ENCODE data around the gene CASS4.
"Not testable (repeated sequence)": the region's sequence is repeated elsewhere in the genome, so short reads cannot be mapped to it uniquely, and the experiment has no call there.

The CASS4 gene

GRCh38 chr20:56392881-56393482 lies 19.1 kb upstream of the CASS4 start:
- DNase-seq (ENCODE audit: low spot score), result peak; percentile 37

DNA sequence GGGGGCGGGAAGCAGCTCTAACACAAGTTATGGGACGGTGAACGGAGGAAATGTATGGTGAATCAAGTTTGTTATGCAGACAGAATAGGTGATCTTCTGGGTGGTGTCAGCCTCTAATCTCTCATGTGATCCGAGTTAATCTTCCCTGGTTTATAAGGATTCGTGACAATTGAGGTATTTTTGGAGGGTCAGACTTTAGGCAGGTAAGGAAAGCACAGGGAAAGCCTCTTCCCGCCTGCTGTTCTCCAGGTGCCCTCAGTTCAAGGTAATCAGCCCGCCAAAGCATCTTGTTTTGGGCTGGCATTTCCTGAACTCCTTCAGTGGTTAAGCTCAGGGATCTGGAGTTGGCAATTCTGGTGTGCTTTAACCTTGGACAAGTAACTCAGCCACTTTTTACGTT lies 18.4 kb upstream of the CASS4 start:
- no peak for DNase-seq (ENCODE audit: low spot score)

DNA sequence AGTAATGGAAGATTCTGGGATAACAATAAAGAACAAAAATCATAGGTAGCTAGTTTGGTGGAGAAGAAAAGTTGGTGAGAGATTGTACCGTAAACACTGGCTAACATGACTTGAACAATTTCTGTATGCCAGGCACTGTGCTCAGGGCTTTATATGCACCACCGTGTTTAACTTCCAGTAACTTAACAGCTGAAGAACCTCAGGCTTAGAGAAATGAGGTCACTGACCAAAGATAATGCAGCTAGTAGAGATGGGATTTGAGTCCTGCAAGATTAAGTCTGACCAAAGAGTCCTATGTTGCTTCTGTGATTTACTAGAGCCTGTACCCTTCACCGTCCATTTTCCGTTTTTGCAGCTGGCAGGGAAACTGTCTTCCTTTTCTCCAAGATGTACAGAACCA lies 16.9 kb upstream of the CASS4 start:
- no peak for DNase-seq (ENCODE audit: low spot score)

DNA sequence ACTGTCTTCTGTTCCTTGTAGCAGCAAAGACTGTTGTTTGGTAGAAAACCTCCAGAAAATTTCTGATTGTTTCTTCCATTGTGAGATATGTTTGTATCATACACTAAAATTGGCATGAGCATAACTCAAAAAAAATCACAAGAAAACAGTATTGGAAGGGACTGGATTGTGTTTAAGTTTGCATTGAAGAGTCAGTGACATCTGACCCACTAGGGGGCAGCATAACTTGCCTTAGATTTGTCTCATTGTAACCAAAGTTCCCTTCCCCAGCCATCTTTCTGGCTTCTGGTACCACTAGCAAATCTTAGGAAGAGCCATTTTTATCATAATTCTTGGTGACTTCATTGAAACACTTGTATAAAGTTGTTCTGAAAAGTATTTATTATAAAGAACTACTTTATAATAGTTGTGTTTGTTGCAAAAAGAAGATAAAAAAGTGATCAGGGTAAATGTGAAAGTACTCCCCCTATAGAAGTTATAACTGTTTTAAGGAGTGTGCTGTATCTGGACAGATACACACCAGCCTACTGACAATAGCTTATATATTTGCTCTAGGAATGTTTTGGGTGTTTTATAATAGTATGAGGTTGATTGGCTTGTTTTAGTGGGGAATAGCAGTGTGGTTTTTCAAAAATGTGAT lies 11.9 kb upstream of the CASS4 start:
- DNase-seq (ENCODE audit: low spot score), result peak; percentile 37

DNA sequence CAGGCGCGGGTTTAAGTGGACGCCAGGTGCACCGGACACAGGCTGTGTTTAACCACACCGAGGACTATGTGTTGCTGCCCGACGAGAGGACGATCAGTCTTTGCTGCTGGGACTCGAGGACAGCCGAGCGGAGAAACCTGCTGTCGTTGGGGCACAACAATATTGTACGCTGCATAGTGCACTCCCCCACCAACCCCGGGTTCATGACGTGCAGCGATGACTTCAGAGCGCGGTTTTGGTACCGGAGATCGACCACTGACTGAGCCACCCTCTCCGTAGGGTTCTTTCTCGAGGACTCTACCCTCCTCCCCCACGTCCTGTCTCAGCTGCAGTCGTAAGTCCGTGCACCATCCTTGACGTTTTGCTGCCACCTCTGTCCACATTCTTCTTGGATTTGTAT lies 8.6 kb upstream of the CASS4 start:
- DNase-seq (ENCODE audit: low spot score), result no peak

DNA sequence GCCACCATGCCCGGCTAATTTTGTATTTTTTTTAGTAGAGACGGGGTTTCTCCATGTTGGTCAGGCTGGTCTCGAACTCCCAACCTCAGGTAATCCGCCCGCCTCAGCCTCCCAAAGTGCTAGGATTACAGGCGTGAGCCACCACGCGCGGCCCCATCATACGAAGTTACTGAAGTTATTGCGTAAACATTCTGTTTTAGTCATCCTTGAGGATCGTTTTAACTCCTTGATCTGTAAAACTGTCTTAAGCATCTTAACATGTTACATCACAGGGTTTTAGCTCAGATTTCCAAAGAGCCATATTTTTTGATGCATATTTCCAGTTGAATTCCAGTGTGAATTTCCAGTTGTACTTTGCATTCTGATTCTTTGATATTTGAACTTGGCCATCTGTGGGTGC lies 6.7 kb upstream of the CASS4 start:
- DNase-seq (ENCODE audit: low spot score), result not testable (repeated sequence)

DNA sequence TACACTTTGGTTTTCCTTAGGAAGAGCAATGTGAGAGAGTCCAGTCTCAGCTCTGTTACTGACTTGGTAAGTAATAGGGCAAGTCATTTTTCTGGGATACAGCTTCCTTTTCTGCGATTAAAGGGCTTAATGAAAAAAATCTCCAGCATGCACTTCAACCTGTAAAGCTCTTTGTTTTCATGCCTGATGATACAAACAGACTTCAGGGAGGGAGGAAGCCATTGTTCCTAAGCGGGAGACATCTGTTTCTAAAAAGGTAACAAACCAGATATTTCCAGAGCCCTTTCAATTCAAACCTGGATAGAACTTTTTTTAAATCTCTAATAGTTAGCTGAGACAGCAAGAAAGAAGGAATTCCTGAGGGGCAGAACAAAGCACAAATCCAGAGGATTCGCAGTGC lies 5.2 kb upstream of the CASS4 start:
- no peak for DNase-seq (ENCODE audit: low spot score)

DNA sequence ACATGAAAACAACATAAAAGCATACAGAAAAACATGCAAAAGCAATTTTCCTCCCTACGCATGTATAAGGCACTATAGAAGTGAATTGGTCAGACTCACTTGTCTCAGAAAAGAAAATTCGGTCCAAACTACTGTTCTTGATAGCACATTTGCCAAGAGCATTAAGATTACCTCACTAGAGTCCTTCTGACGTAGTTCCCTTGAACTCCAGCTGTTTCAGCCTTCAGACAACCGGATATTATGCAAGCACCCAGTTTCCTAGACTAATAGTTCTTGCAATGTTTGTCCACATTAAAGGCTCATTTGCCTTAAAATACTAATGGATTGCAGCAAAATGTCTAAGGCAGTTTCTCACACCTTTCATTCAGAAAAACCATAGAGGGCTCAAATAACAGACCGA lies 2.5 kb upstream of the CASS4 start:
- DNase-seq (ENCODE audit: low spot score), result no peak

GRCh38 chr20:56409956-56410355 lies 2.1 kb upstream of the CASS4 start:
- no peak for DNase-seq (ENCODE audit: low spot score)

DNA sequence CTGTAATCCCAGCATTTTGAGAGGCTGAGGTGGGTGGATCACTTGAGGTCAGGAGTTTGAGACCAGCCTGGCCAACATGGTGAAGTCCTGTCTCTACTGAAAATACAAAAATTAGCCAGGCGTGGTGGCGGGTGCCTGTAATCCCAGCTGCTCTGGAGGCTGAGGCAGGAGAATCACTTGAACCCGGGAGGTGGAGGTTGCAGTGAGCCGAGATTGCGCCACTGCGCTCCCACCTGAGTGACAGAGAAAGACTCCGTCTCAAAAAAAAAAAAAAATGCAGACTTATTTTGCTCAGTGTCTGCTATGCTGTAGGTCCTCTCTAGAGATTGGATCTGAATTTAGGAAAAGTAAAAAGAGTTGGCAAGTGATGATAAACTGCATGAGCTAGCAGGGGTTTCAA lies 773 bp upstream of the CASS4 start:
- not testable (repeated sequence) for DNase-seq (ENCODE audit: low spot score)

- no peak for DNase-seq (ENCODE audit: low spot score)
Observed at GRCh38 chr20:56412473-56412790, 372 bp downstream of the CASS4 start.

DNA sequence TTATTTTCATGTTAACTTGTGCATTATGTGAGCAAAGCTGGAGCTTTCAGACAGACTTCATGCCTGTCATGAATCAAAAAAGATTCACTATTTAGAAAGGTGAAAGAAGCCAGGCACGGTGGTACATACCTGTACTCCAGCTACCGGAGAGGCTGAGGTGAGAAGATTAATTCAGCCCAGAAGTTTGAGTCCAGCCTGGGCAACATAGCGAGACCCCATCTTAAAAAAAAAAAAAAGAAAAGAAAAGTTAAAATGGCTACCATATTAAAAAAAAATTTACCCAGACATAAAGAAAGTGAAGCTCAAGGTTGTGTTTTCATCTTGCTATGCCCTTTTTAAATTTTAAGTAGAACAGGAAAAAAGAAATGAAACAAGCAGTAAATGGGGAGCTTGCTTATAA lies 889 bp downstream of the CASS4 start:
- DNase-seq (ENCODE audit: low spot score), result no peak

DNA sequence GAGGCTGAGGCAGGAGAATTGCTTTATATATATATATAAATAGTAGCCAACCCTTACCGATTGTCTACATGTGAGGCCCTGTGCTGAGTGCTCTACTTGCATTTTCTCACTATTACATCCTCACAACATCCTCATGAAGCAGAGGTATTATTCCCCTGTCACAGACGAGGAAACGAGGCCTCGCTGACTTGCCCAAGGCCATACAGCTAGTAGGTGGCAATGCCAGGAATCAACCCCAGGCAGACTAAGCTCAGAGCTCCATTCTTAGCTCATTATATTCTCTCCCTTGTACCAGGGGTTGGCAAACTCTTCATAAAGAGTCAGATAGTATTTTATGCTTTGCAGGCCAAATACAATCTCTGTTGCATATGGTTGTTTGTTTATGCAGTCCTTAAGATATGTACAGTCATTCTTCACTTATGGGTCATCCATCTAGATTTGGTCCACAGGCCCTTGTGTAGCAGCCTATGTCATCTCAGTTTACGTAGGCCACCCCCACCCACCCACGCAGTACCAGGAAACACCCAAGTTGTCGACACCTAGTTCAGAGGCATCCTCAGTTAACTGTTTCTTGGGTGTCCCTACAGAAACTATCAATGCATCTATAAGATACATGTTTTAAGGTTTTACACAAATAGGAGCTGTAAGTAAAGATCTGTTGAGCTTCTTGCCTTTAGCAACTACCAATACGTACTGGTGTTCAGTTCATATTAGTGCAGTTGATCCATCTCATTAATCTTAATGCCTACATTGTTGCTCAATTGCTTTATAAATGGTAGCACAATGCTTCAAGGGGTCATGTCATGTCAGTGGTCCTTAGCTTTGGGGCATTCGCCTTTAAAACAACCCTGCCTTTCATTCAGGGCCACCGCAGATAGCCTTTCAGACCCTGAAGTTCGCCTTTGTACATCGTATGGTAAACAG lies 3.0 kb downstream of the CASS4 start:
- no peak for DNase-seq (ENCODE audit: low spot score)

GRCh38 chr20:56417402-56417801 lies 5.3 kb downstream of the CASS4 start:
- DNase-seq (ENCODE audit: low spot score), result no peak

DNA sequence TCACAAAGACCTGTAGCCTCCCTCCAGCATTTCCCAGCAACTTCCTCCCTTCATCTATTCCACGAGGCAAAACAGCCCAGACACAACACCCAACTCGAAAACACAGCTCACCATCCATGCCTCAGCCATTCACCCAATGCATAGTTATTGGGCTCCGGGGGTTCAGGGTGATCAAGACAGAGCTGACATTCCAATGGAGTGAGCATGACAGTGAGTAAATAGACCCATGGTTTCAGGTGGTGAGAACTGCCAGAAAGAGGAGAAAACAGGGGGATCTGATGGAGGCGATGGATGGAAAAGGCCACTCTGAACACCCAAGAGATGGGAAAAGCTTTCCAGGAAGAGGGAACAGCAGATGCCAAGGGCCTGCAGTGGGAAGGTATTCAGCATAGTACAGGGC lies 5.9 kb downstream of the CASS4 start:
- DNase-seq (ENCODE audit: low spot score), result no peak

GRCh38 chr20:56418385-56418861 lies 6.4 kb downstream of the CASS4 start:
- no peak for DNase-seq (ENCODE audit: low spot score)

GRCh38 chr20:56420028-56420427 lies 8.0 kb downstream of the CASS4 start:
- DNase-seq (ENCODE audit: low spot score), result no peak

- no peak for DNase-seq (ENCODE audit: low spot score)
Observed at GRCh38 chr20:56420940-56421688, 9.1 kb downstream of the CASS4 start.

GRCh38 chr20:56422076-56422823 lies 10.2 kb downstream of the CASS4 start:
- DNase-seq (ENCODE audit: low spot score), result no peak

DNA sequence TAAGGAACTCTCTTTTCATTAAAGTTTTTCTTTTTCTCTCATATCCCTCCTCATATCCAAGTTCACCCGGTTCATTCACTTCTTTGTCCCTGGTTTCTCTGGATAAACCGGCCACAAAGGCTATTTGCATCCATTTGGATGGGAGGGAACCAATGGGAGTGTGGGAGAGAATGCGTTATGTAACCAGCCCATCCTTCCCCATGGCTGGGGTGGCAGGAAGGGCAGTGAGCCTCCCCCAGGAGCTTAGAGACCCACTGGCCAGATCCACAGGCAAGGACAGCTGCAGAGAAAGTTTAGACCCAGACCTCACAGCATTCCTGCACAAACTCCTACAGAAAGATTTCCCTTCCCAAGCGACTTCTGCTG lies 10.7 kb downstream of the CASS4 start:
- DNase-seq (ENCODE audit: low spot score), result no peak

DNA sequence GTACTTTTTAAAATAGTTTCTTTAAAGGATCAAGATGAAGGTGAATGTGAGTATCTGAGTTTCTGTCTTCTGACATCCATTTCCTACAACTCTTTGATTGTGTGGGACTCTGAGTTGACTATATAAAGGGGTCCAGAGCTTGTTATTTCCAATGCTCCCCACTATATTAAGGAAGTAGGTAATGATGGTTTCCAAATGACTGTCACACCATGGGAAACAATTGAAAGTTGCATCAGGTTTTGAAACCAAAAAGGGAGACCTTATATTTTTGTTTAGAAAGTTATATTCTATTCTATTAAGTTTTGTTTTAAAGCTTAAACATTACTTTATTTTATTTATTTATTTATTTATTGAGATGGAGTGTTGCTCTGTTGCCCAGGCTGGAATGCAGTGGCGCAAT lies 11.2 kb downstream of the CASS4 start:
- DNase-seq (ENCODE audit: low spot score), result no peak

- DNase-seq (ENCODE audit: low spot score), result no peak
Observed at GRCh38 chr20:56423886-56424285, 11.8 kb downstream of the CASS4 start.

Measured in germinal center (tissue), 1 donor.